Hematopoietic multipotent progenitor cell treated with erythropoietin and hydrocortisone succinate and interleukin-3 and kit ligand, for 8 days (in vitro differentiated cells): ENCODE measurements around the gene BHLHE23.

Source experiments
- DNase-seq: peaks from one replicate; pipeline ENCODE4 v3.0.0-alpha.2; 2015

The BHLHE23 gene

GRCh38 chr20:63006540-63007359 is at the start of gene BHLHE23:
BHLHE23 (minus strand) TSS chr20:63006964; CDS start chr20:63006774, 190 bp downstream.
- no peak for DNase-seq

GRCh38 chr20:63055575-63056235 is 48.9 kb upstream of the BHLHE23 start:
- no peak for DNase-seq

- no peak for DNase-seq
These were observed 48.0 kb upstream of the BHLHE23 start for GRCh38 chr20:63054681-63055240.

- no peak for DNase-seq
These were observed 47.3 kb upstream of the BHLHE23 start for GRCh38 chr20:63054103-63054474.

DNA sequence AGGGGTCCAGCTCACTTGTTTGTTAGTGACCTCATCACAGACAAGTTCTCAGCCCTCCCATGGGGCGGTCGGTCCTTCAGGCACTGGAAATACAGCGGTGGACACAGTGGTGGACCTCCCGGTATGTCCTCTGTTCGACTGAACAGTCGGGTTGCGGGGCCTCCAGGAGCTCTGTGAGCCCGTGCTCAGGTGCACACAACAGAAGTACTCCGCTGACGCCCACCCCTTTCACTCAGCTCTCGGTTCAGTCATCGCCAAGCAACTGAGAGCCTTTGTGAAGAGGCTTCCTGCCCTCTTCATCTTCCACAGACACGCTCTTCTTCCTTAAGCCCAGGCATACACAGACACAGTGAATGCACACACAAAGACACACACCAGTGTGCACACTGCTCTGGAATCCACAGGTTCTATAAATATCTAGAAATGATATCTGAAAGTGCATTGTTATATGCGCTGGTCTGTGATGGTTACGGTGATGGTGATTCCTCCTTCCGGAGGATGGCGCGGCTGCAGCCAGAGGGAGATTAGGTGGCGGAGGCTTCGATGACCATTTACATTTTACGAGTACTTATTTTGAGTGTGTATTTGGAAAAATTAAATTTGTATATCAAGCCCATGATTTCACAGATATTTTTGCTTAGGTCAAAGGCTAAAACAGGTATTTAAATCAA is 46.8 kb upstream of the BHLHE23 start:
- DNase-seq = no peak

DNA sequence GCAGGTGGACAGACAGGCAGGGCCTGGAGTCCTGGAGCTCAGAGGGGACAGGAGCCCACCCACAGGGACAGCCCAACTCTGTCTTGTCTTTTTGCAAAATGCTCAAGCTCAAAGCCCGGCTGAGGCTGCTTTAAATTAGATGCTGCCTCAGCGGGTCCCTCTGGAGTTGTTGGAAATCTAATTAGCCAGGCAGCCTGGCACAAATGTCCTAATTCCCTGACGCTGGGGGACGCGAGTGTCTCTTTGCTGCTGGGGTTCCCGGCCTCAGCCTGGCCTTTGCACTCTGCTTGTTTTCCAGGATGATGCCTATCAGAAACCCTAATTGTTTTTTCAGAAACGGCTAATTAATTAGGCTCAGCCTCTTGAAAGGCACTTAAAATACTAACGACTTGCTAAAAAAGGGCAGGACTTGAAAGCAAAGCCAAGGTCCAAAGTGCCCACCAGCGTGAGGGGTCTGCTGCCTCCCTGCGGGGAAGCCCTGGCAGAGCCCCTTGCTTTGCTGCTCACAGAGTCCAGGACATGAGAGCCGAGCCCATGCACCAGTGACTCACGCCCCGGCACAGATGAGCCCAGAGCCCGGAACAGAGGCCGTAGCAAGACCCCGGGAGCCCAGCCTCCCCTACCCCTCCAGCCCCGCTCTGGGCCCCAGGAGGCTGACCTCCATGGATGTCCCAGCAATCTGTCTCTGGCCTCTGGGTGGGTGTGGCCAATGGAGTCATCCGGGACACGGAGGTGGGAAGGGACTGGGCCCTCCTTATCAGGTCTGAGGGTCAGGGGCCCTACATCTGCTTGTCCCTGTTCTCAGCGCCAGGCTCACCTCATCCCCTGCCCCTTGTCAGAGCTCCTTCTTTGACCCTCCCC is 46.0 kb upstream of the BHLHE23 start:
- no peak for DNase-seq

DNA sequence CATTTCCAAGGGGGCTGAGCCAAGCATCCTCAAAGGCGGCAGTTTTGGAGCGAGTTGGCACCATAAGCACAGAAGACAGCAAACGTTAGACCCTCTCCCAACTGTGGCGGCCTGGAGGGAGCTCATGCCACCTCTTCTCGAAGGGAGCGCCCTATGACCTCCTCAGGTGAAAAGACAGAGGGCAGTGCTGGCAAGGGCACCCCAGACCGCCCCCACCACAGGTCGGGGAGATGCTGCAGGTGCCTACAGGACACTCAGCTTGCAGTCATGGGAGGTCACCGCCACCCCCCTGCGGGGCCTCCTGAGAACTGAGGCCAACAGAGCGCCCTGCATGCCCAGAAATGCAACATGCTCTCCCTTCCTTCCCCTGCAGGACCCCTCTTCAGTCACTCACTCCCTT is 45.1 kb upstream of the BHLHE23 start:
- no peak for DNase-seq

- DNase-seq = no peak
These were observed 44.6 kb upstream of the BHLHE23 start for GRCh38 chr20:63051186-63051860.

DNA sequence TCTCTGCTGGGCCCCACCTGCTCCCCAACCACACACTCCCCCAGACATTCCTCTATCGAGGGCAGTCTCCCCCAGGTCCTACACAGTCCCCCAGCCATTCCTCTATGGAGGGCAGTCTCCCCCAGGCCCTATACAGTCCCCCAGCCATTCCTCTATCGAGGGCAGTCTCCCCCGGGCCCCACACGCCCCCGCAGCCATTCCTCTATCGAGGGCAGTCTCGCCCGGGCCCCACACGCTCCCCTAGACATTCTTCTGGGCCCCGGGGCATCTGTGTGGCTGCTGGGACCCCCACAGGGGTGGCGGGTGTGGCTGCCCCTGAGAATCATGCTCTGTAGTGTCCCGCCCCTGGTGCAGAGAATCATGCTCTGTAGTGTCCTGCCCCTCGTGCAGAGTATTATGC is 43.6 kb upstream of the BHLHE23 start:
- DNase-seq = no peak

GRCh38 chr20:63049561-63050221 is 42.9 kb upstream of the BHLHE23 start:
- no peak for DNase-seq

GRCh38 chr20:63049191-63049518 is 42.4 kb upstream of the BHLHE23 start:
- no peak for DNase-seq

- no peak for DNase-seq
These were observed 41.9 kb upstream of the BHLHE23 start for GRCh38 chr20:63048516-63049190.

DNA sequence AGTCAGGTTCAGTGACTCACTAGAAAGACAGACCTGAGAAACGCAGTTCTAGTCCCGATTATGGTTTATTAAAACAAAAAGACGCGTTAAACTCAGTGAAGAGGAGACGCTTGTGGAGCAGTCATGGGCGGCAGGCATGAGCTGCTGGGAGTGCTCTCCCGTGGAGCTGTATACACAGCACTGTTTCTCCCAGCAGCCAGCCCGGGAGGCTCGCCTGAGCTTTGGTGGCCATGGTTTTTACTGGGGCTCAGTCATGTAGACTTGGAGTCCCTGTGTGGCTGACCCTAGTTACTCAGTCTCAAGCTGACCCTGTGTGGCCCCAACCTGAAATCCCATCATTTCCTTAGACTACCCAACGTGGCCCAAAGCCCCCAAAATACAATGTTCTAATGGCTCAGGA is 41.2 kb upstream of the BHLHE23 start:
- no peak for DNase-seq

- no peak for DNase-seq
These were observed 40.5 kb upstream of the BHLHE23 start for GRCh38 chr20:63047267-63047666.

- no peak for DNase-seq
These were observed 40.1 kb upstream of the BHLHE23 start for GRCh38 chr20:63046841-63047240.

DNA sequence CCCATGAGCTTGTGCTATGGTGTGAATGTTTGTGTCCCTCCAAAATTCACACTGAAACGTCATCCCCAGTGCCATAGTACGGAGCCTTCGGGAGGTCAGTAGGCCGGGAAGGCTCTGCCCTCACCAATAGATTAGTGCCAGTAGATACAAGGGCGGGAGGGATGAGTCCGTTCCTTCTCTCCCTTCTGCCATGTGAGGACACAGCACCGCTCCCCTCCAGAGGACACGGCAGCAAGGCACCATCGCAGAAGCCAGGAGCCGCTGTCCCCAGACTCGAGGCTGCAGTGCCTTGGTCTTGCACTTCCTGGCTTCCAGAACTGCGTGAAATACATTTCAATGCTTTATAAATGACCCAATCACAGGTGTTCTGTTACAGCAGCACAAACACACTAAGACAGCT is 39.2 kb upstream of the BHLHE23 start:
- no peak for DNase-seq

DNA sequence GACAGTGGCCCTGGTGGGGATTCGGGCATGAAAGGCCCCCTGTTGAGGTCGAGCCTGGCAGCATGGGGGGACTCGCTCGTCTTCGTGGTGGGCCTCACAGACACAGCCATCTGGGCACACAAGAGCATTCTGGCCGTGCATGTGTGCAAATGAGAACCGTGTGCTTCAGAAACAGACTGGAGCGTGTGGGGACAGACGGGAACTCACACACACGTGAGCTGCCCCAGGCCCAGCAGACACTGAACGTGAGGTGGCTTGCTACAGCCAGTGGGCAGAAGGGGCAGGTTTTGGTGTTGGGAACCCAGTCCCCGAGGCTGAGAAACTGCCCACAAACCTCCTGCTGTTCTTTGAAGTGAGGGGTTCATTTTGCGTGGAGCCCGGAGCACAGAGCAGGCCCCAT is 38.6 kb upstream of the BHLHE23 start:
- no peak for DNase-seq

- DNase-seq = no peak
These were observed 37.8 kb upstream of the BHLHE23 start for GRCh38 chr20:63044605-63045004.

DNA sequence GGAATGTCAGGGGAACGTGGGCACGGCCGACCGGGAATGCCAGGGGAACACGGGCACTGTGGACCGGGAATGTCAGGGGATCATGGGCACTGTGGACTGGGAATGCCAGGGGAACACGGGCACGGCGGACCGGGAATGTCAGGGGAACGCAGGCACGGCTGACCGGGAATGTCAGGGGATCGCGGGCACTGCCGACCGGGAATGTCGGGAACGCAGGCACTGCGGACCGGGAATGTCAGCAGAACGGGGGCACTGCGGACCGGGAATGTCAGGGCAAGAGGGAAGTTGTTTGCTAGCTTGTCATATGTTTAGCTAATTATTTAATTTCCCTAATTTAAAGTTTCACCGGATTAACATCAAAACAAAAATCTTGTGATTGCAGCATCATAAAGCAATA is 37.4 kb upstream of the BHLHE23 start:
- DNase-seq = no peak

GRCh38 chr20:63043348-63044203 is 36.8 kb upstream of the BHLHE23 start:
- DNase-seq = no peak
